Activated B cell treated with CpG ODN at 0.5 μM for 24 hours (primary cell): ENCODE measurements around the gene CCL25. TPM values are rescaled to one million over a fixed set of nuclear protein-coding genes. Genes with fewer than 3 reads are reported as not detected.
"Not testable (repeated sequence)": the region's sequence is repeated elsewhere in the genome, so short reads cannot be mapped to it uniquely, and the experiment has no call there.

Experiments used
- ATAC-seq: fragments of 200-7000 bp; cut with Tn5 transposase; one replicate; pipeline ENCODE4 v1.10.0; 2021; ENCODE audit warnings: low read depth, mild to moderate bottlenecking, moderate library complexity
- CTCF ChIA-PET: fragments of 350-600 bp; sonication (Branson Sonifier 250); formaldehyde crosslinking; loops from one replicate; lab custom pipeline; 2021; ENCODE audit warnings: antibody characterized with exemption; lab: Charles Lee
- POLR2A ChIA-PET: fragments of 350-600 bp; sonication (Branson Sonifier 250); formaldehyde crosslinking; loops from one replicate; lab custom pipeline; 2021; ENCODE audit warnings: antibody characterized with exemption; lab: Charles Lee
- DNase-seq: peaks from one replicate; pipeline ENCODE4 v3.0.0; 2022
- H3K27ac Mint-ChIP-seq: one replicate; pipeline ENCODE4 v1.8.0; 2020; ENCODE audit warnings: mixed read lengths
- H3K27me3 Mint-ChIP-seq: one replicate; pipeline ENCODE4 v1.8.0; 2021; ENCODE audit warnings: mixed read lengths
- H3K36me3 Mint-ChIP-seq: one replicate; pipeline ENCODE4 v1.8.0; 2021; ENCODE audit warnings: low read depth, mixed read lengths
- H3K4me1 Mint-ChIP-seq: one replicate; pipeline ENCODE4 v1.8.0; 2021; ENCODE audit warnings: mixed read lengths
- H3K4me3 Mint-ChIP-seq: one replicate; pipeline ENCODE4 v1.8.0; 2020; ENCODE audit warnings: mild to moderate bottlenecking, mixed read lengths
- H3K9me3 Mint-ChIP-seq: one replicate; pipeline ENCODE4 v1.8.0; 2020; ENCODE audit warnings: mixed read lengths
- CTCF ChIP-seq: fragments of 200-600 bp; IDR thresholded peaks from one replicate; pipeline ENCODE4 v1.8.0; 2022; ENCODE audit warnings: antibody characterized with exemption, mild to moderate bottlenecking
- intact Hi-C: fragments of 100-400 bp; cut with micrococcal nuclease; formaldehyde crosslinking; loops from one replicate; pipeline ENCODE4 v1.15.1; 2024
- total RNA-seq: library from RNA; stranded (reverse); gene quantifications from 2 replicates; pipeline ENCODE4 v1.2.3, GENCODE V29; 2022

The CCL25 gene
- total RNA-seq, 1 donor from 2014 or later = not detected

DNA sequence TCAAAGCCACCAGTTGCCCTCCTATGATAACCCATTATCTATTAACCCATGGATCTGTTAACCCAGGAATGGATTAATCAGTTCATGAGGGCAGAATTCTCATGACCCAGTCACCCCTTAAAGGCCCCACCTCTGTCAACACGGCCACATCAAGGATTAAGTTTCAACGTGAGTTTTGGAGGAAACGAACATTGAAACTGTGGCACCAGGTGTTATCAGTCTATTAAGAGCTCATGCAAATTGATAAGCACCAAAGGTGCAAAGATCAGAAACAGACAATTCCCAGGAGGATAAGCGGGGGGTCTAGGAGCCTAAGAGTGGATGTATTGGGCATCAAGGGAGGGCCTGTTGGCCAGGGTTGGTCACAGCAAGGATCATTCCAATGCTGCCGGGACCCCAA is 27.2 kb upstream of the CCL25 start:
- DNase-seq (no peak), ATAC-seq (no peak)
- intact Hi-C loops = no loop called here
- Mint-ChIP-seq H3K27me3 (no peaks in the 10 kb centered on the region), H3K9me3 (no peaks in the 10 kb centered on the region), H3K4me1 (no peaks in the 10 kb centered on the region), H3K36me3 (no peaks in the 10 kb centered on the region), H3K4me3 (no peak overlapping the region), H3K27ac (no peak overlapping the region)
- POLR2A ChIA-PET = interaction anchor here (0.6 kb wide), 1 partner anchor 35 kb away, joined by 7 read pairs; no protein-coding TSS in a partner anchor
- CTCF ChIA-PET = no interaction called here
- no peak for TF ChIP-seq CTCF

DNA sequence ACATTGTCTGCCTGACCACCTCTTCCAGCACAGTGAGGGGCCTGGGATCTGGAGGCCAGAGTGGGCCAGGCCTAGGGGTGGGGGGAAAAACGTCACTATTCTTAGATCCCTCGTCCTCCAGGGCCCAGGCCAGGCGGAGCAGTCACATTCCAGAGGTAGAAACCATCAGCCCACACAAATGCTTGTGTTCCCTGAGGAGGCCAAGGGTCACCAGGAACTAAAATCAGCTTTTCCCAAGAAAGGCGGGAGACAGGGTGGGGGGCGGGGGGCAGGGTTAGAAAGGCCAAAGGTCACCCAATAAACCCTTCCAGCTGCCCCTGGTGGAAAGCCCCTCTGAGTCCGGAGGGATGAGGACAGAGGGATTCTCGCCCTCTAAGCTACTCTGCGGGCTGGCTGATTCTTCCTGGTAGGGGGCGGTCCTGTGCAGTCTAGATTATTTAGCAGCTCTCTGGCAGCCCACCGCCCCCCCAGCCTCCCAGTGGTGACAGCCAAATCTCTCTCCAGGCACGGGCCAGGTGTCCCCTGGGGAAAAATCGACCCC is 23.5 kb upstream of the CCL25 start:
- no peak overlapping the region for H3K4me3 Mint-ChIP-seq
- ATAC-seq (no peak), DNase-seq (no peak)
- peaks cover 3% of the 10 kb centered on the region for H3K27me3 Mint-ChIP-seq
- no peak for TF ChIP-seq CTCF
- ChIA-PET CTCF (no interaction called here), POLR2A (no interaction called here)
- intact Hi-C loops = no loop called here
- H3K9me3 Mint-ChIP-seq = no peaks in the 10 kb centered on the region
- H3K36me3 Mint-ChIP-seq = no peaks in the 10 kb centered on the region
- no peak overlapping the region for H3K27ac Mint-ChIP-seq
- no peaks in the 10 kb centered on the region for H3K4me1 Mint-ChIP-seq

DNA sequence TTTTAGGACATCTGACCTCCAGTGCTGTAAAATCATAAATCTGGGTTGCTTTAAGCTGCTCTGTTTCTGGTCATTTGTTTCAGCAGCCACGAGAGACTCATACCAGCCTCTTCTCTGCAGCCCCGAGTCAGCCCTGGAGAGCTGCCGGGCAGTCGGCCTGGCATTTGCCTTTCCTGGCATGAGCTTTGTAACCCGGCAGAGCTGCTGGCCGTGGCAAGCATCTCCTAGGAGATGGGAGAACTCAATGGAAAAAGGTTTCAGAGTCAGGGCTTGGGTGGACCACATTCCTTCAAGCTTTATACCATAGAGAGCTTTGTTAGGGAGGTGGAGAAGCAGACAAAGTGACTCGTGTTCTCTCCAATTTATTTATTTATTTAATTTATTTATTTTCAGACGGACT is 21.6 kb upstream of the CCL25 start:
- peaks cover 8% of the 10 kb centered on the region for H3K27me3 Mint-ChIP-seq
- no peak overlapping the region for H3K4me3 Mint-ChIP-seq
- intact Hi-C loops = no loop called here
- no peak overlapping the region for H3K27ac Mint-ChIP-seq
- no peaks in the 10 kb centered on the region for H3K36me3 Mint-ChIP-seq
- H3K9me3 Mint-ChIP-seq = no peaks in the 10 kb centered on the region
- CTCF ChIA-PET = interaction anchor here (0.6 kb wide), 1 partner anchor 101 kb away, joined by 3 read pairs; no protein-coding TSS in a partner anchor
- no peak for TF ChIP-seq CTCF
- no peak for ATAC-seq
- no peaks in the 10 kb centered on the region for H3K4me1 Mint-ChIP-seq
- no peak for DNase-seq
- POLR2A ChIA-PET = no interaction called here

- H3K4me3 Mint-ChIP-seq, H3K9me3 Mint-ChIP-seq, H3K36me3 Mint-ChIP-seq, H3K27me3 Mint-ChIP-seq, H3K4me1 Mint-ChIP-seq, CTCF ChIA-PET, intact Hi-C loops, POLR2A ChIA-PET, H3K27ac Mint-ChIP-seq, ATAC-seq, DNase-seq: not testable (repeated sequence)
These were observed 19.0 kb upstream of the CCL25 start for GRCh38 chr19:8033287-8034177.

GRCh38 chr19:8034178-8034525 is 18.4 kb upstream of the CCL25 start:
- Mint-ChIP-seq H3K4me3 (no peak overlapping the region), H3K9me3 (no peaks in the 10 kb centered on the region), H3K4me1 (no peaks in the 10 kb centered on the region), H3K27ac (no peak overlapping the region), H3K27me3 (peaks cover 8% of the 10 kb centered on the region), H3K36me3 (no peaks in the 10 kb centered on the region)
- DNase-seq (no peak), ATAC-seq (no peak)
- ChIA-PET POLR2A (no interaction called here), CTCF (no interaction called here)
- no peak for TF ChIP-seq CTCF
- intact Hi-C loops = no loop called here
